HG02642 (cell line): ENCODE measurements around the gene OLFML2B.

ENCODE experiments used
- ATAC-seq: cut with Tn5 transposase; IDR thresholded peaks from one replicate; pipeline ENCODE4 v1.9.1; 2021; ENCODE audit warnings: mild to moderate bottlenecking; ENCODE audit not compliant: unreplicated experiment, poor library complexity

The OLFML2B gene

GRCh38 chr1:161982917-161983316 is 40.8 kb downstream of the OLFML2B start:
- no peak for ATAC-seq

GRCh38 chr1:161982507-161982895 is 41.2 kb downstream of the OLFML2B start:
- no peak for ATAC-seq

GRCh38 chr1:161981735-161982506 is 41.7 kb downstream of the OLFML2B start:
- ATAC-seq = no peak

GRCh38 chr1:161981126-161981525 is 42.5 kb downstream of the OLFML2B start:
- ATAC-seq = no peak

- ATAC-seq = no peak
Measured at GRCh38 chr1:161978011-161978790, 45.5 kb downstream of the OLFML2B start.

GRCh38 chr1:161973924-161974845 is 49.5 kb downstream of the OLFML2B start:
- ATAC-seq = no peak

GRCh38 chr1:161972828-161973227 is 50.8 kb downstream of the OLFML2B start:
- ATAC-seq = no peak

GRCh38 chr1:161970633-161971032 is 53.0 kb downstream of the OLFML2B start:
- no peak for ATAC-seq

- no peak for ATAC-seq
Measured at GRCh38 chr1:161970036-161970435, 53.6 kb downstream of the OLFML2B start.

GRCh38 chr1:161966067-161966466 is 57.6 kb downstream of the OLFML2B start:
- ATAC-seq = no peak

- ATAC-seq = peak; percentile 90
Measured at GRCh38 chr1:161962091-161962887, 61.4 kb downstream of the OLFML2B start.

- no peak for ATAC-seq
Measured at GRCh38 chr1:161958425-161958824, 65.2 kb downstream of the OLFML2B start.

- no peak for ATAC-seq
Measured at GRCh38 chr1:161956930-161957329, 66.7 kb downstream of the OLFML2B start.

- no peak for ATAC-seq
Measured at GRCh38 chr1:161956097-161956496, 67.6 kb downstream of the OLFML2B start.

- no peak for ATAC-seq
Measured at GRCh38 chr1:161955606-161956005, 68.1 kb downstream of the OLFML2B start.

GRCh38 chr1:161954466-161954865 is 69.2 kb downstream of the OLFML2B start:
- no peak for ATAC-seq

GRCh38 chr1:161954050-161954449 is 69.6 kb downstream of the OLFML2B start:
- ATAC-seq = no peak

GRCh38 chr1:161953256-161953920 is 70.3 kb downstream of the OLFML2B start:
- ATAC-seq = no peak

- no peak for ATAC-seq
Measured at GRCh38 chr1:161952607-161953172, 71.0 kb downstream of the OLFML2B start.
